Measurements from ENCODE around the gene CACNA2D3. TPM values are rescaled to one million over a fixed set of nuclear protein-coding genes. Genes with fewer than 3 reads are reported as not detected.
A peak's percentile ranks its signal among the peaks of the same experiment; 100 is the strongest.

The CACNA2D3 gene
- total RNA-seq, 1 donor from 2014 or later: 6.3 TPM

DNA sequence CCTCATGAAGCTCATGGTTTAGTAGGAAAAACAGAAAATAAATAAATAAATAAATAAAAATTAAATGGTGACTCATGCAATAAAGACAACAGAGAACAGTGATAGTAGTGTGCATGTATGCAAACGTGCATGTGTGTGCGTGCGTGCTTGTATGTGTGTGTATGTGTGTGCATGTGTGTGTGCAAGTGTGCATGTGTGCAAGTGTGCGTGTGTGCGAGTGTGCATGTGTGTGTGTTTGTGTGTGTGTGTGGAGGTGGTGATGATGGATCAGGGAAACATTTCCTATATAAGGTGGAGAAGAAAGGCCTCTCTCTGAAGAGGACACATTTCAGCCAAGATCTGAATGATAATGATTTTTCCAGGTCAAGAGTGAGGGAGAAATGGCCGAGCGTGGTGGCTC lies 47.2 kb downstream of the CACNA2D3 start:
- DNase-seq (ENCODE audit: low spot score): no peak

- no peak for DNase-seq (ENCODE audit: low spot score)
Measured at GRCh38 chr3:54171509-54171908, 49.2 kb downstream of the CACNA2D3 start.

GRCh38 chr3:54171951-54172350 lies 49.6 kb downstream of the CACNA2D3 start:
- no peak for DNase-seq (ENCODE audit: low spot score)

- DNase-seq (ENCODE audit: low spot score): no peak
Measured at GRCh38 chr3:54173371-54173770, 51.0 kb downstream of the CACNA2D3 start.

DNA sequence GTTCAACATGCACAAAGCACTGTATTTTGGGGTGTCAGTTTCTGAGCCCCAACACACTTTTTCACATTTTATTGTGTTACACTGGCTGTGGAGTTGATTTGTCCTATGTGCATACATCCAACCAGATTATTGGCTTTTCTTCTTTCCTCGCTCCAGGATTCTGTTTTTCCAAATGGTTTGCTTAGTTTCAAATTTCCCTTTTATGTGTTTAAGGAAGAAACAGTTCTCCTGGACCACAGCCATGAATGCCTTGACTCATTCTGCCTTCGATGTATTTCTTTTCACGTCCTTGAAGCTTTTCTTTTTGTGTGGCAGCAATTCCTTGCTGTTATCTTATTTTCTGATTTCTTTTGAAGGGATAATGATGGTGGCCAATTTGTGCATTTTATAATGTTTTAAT lies 53.8 kb downstream of the CACNA2D3 start:
- DNase-seq (ENCODE audit: low spot score): peak; percentile 6

- DNase-seq (ENCODE audit: low spot score): no peak
Measured at GRCh38 chr3:54177816-54178215, 55.5 kb downstream of the CACNA2D3 start.

DNA sequence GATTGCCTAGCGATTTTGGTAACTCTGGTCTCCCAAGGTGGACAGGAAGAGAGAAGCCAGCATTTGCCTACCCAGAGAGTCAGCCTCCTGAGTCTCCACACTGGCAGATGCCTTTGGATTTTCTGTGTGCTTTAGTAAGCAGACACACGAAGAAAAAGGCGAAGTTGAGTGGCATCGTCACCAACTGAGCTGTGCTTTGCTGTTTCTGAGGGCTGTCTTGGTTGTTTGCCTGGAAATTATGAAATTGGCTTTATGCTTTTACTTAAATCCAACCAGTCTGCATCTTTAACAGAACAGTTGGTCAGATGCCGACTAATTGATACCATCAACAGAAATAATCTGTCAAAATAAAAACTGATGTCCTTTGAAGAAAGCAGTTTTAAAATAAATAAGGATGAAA lies 56.0 kb downstream of the CACNA2D3 start:
- DNase-seq (ENCODE audit: low spot score): no peak

DNA sequence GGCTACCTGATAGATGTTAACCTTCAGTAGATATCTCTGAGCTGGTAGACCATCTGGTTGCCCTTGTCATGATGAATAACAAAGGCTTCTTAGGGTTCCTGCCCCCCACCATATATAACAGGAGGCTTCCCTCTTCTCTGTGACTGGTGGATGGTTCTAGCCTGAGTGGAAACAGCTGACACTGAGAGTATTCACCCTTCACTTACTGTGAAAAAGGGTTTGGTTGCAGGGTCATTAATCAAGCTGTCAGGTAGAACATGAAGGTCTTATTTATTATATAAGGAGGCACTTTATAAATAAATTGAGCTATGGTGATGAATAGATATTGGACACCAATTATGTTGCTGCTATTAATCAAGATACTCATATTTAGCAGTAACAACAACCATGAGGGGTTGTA lies 58.6 kb downstream of the CACNA2D3 start:
- DNase-seq (ENCODE audit: low spot score): no peak

DNA sequence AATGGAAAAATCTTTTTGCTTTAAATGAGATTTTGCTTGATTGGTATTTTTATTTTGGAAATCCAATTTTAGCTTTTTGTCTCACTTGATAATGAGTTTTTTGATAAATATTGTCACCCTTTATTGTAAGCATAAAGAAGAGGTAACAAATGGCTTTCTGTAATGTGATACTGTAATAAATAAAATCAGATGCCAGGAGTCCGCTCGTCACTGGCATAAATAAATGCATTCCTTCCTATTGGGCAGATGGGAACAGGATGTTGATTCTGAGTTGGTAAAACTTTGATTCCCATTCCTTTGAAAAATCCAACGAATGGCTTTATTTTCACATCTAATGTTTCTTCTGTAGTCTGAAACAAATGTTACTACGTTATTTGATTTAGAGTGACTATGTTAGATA lies 59.9 kb downstream of the CACNA2D3 start:
- DNase-seq (ENCODE audit: low spot score): no peak

- no peak for DNase-seq (ENCODE audit: low spot score)
Measured at GRCh38 chr3:54185740-54186139, 63.4 kb downstream of the CACNA2D3 start.

DNA sequence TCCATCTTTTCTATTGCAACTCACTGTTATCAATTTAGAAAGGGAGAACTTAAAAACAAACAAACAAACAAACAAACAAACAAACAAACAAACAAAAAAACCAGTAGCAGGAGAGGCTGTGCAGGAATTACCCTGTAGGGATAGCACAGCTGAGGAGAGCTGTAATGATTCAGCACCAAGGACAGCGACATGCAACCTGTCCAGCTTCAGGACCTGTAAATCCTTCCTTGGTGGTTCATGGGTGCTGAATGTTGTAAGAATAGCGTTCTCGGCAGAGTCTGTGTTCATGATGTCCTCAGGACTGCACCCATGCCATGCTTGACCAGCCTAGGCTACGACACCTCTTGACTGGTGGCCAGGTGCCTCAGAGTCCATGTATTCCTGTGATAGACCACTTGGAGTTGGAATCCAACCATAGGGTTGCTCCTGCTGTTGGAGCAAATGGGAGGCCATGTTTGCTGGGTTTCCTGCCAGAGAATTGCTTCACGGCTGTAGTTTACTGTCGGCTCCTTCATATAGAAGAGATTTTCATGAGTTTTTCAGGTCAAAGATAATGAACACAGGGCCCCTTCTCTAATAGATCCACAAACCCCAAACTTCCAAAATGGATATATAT lies 65.9 kb downstream of the CACNA2D3 start:
- peak; percentile 60 for DNase-seq (ENCODE audit: low spot score)

DNA sequence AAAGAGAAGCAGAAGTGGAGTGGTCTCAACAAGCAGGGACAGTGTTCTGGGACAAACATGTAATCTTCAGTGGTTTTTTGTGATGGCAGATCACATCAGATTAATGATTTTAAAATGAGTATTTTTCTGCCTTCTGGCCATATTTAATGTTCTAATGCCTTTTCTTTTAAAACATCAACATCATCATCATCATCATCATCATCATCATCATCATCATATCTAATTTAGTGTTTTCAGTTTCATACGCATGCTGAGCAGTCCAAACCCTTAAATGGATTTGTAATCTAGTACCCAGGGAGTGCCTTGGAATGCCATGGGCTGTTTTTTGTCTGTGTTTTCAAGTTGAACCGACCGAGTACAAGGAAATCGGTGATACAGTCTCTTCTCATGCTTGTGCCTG lies 68.9 kb downstream of the CACNA2D3 start:
- DNase-seq (ENCODE audit: low spot score): no peak

DNA sequence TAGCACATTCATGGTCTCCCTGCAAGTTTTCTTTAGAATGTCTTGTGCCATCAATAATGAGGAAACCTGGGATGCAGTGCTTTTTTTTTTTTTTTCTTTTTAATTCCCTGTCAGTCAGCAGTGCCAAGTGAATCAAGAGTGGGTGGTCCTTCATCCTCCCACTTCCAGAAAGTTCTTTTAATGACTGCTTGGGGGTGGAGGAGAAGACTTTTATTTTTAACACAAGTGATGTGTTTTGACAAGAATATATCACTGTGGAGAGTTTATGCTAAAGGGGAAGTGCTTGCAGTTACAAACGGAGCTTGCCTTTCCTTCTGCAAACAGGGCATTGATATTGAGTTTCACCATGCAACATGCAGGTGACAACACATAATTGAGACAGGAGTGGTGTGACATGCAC lies 69.7 kb downstream of the CACNA2D3 start:
- DNase-seq (ENCODE audit: low spot score): no peak

- DNase-seq (ENCODE audit: low spot score): no peak
Measured at GRCh38 chr3:54193093-54193492, 70.7 kb downstream of the CACNA2D3 start.

- no peak for DNase-seq (ENCODE audit: low spot score)
Measured at GRCh38 chr3:54196360-54196991, 74.1 kb downstream of the CACNA2D3 start.

- DNase-seq (ENCODE audit: low spot score): no peak
Measured at GRCh38 chr3:54197509-54197908, 75.2 kb downstream of the CACNA2D3 start.

GRCh38 chr3:54198556-54198955 lies 76.2 kb downstream of the CACNA2D3 start:
- no peak for DNase-seq (ENCODE audit: low spot score)

- DNase-seq (ENCODE audit: low spot score): no peak
Measured at GRCh38 chr3:54202054-54202453, 79.7 kb downstream of the CACNA2D3 start.

DNA sequence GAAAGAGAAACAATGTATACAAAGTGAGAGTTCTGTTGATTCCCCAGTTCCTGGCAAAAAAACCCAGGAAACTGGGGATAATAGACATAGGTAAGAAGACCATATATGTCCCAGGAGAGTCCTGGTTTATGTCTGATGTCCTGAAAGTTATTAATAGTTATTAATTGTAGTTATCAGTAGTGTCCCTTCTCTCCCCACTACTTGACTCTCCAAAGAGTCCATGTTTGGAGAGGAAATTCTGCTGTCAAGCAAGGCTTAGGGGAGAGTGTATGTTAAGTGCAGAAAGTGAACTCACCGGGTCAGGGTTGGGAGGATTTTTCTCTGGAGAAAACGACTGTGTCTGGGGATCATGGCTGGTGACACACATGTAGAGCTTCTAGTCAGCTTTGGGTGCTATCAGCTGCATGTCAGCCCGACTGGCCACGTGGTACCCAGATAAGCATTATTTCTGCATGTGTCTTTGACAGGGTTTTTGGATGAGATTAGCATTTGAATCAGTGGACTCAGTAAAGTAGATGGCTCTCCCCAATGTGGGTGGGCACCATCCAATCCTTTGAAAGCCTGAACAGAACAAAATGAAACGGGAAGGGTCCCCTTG lies 80.4 kb downstream of the CACNA2D3 start:
- DNase-seq (ENCODE audit: low spot score): no peak

GRCh38 chr3:54206874-54207273 lies 84.5 kb downstream of the CACNA2D3 start:
- DNase-seq (ENCODE audit: low spot score): no peak

DNA sequence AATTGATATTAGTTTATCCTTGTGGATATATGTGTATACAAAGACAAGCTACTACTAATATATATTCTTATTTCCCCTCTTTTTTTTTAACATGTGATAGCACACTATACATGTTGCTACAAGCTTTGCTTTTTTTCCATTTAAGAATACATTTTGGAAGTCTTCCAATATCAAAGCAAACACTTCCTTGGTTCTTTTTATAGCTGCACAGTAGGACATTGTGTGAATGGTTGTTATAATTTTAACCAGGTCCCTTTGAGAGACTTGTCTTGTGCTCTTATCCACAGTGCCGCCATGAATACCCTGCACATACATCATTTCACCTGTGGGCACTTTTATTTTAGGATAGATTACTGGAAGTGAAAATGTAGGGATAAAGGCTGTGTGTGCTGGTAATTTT lies 88.7 kb downstream of the CACNA2D3 start:
- DNase-seq (ENCODE audit: low spot score): no peak

DNA sequence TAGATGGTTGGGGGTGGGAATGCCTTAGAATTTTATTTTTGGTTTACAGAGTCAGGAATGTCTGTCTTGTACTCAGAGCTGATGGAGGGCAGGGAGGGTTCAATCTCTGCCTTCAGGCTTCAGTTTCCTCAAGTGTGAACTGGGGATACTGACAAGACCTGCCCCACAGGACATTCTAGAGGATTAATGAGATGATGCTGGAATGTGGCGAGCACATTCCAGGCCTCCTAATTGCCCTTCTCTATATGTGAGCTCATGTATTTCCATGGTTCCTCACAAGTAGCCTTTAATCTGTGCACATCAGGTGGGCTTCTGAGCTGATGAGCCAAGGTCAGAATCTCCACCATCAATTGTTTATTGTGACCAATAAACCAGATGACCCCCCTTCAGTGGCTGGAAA lies 90.4 kb downstream of the CACNA2D3 start:
- DNase-seq (ENCODE audit: low spot score): no peak

DNA sequence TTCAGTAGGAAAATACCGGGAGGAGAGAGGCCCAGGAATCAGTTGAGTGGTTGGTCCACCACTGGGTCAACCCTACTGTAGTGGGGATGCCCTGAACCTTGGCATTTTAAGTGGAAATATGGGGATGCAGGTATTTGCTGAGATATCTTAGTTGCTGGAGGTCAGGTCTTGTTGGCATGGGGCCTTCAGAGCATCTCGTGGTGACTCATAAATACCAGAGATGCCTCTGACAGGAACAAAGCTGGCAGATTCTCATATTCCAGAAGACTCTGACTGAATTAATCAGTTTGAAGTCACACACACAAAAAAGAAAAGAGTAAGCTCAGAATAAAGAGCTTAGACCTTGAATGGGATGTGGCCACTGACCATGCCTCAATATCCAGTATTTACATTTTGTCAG lies 91.6 kb downstream of the CACNA2D3 start:
- no peak for DNase-seq (ENCODE audit: low spot score)
